GM21390 (cell line): ENCODE data around the gene RAP1GAP.

Experiments used
- ATAC-seq: cut with Tn5 transposase; IDR thresholded peaks from one replicate; pipeline ENCODE4 v1.9.1; 2021; ENCODE audit not compliant: unreplicated experiment

The RAP1GAP gene

GRCh38 chr1:21612057-21612456 lies 57.1 kb downstream of the RAP1GAP start:
- no peak for ATAC-seq

GRCh38 chr1:21610989-21611785 lies 58.0 kb downstream of the RAP1GAP start:
- no peak for ATAC-seq

GRCh38 chr1:21610027-21610426 lies 59.1 kb downstream of the RAP1GAP start:
- no peak for ATAC-seq

- no peak for ATAC-seq
Observed at GRCh38 chr1:21608798-21609197, 60.4 kb downstream of the RAP1GAP start.

- peak; percentile 73 for ATAC-seq
Observed at GRCh38 chr1:21607549-21608529, 61.3 kb downstream of the RAP1GAP start.

- ATAC-seq = no peak
Observed at GRCh38 chr1:21605964-21606705, 63.0 kb downstream of the RAP1GAP start.

- no peak for ATAC-seq
Observed at GRCh38 chr1:21605012-21605715, 64.0 kb downstream of the RAP1GAP start.

GRCh38 chr1:21604208-21604957 lies 64.8 kb downstream of the RAP1GAP start:
- ATAC-seq = no peak

GRCh38 chr1:21603177-21604138 lies 65.7 kb downstream of the RAP1GAP start:
- no peak for ATAC-seq

GRCh38 chr1:21601278-21602048 lies 67.7 kb downstream of the RAP1GAP start:
- ATAC-seq = no peak

- ATAC-seq = no peak
Observed at GRCh38 chr1:21599402-21599801, 69.8 kb downstream of the RAP1GAP start.

GRCh38 chr1:21598904-21599303 lies 70.3 kb downstream of the RAP1GAP start:
- ATAC-seq = no peak

GRCh38 chr1:21598417-21598816 lies 70.7 kb downstream of the RAP1GAP start:
- ATAC-seq = no peak

- ATAC-seq = no peak
Observed at GRCh38 chr1:21597753-21598152, 71.4 kb downstream of the RAP1GAP start.

GRCh38 chr1:21596628-21597027 lies 72.5 kb downstream of the RAP1GAP start:
- no peak for ATAC-seq

- ATAC-seq = no peak
Observed at GRCh38 chr1:21596174-21596573, 73.0 kb downstream of the RAP1GAP start.

- ATAC-seq = no peak
Observed at GRCh38 chr1:21594935-21595897, 73.9 kb downstream of the RAP1GAP start.
